Stomach (tissue), 9 donors: ENCODE results near the gene CRYBG2. TPM values are rescaled to one million over a fixed set of nuclear protein-coding genes. Genes with fewer than 3 reads are reported as not detected.

Experiments used
- DNase-seq, 2 donors: peaks; one replicate each; pipeline versions ENCODE4 v3.0.0 to v3.0.0-alpha.2; 2013 to 2019
- H3K27ac ChIP-seq, 5 donors: fragments of 200-600 bp in 4 of 5; sonication (generic) in 4 of 5; one replicate each; pipeline ENCODE4 v1.5.1; 2013 to 2019; ENCODE audit warnings: mild to moderate bottlenecking in 1 of 5, moderate library complexity in 1 of 5
- H3K27me3 ChIP-seq, 3 donors: fragments of 200-600 bp; sonication (generic); one replicate each; pipeline ENCODE4 v1.5.1; 2017 to 2019; ENCODE audit warnings: mixed run types in 1 of 3
- H3K36me3 ChIP-seq, 4 donors: fragments of 200-600 bp; sonication (generic); 1 replicate in 3 of 4; 2 replicates in 1 of 4; pipeline ENCODE4 v1.5.1; 2016 to 2019
- H3K4me1 ChIP-seq, 4 donors: fragments of 200-600 bp; sonication (generic); one replicate each; pipeline ENCODE4 v1.5.1; 2016 to 2019
- H3K4me3 ChIP-seq, 4 donors: fragments of 200-600 bp; sonication (generic) in 3 of 4; one replicate each; pipeline ENCODE4 v1.5.1; 2016 to 2019; ENCODE audit warnings: mild to moderate bottlenecking in 1 of 4
- H3K9me3 ChIP-seq, 4 donors: fragments of 200-600 bp; sonication (generic); one replicate each; pipeline ENCODE4 v1.5.1; 2016 to 2019
- CTCF ChIP-seq, 7 experiments: fragments of 450-650 bp in 4 of 7; fragments of 200-600 bp in 3 of 7; sonication (generic) in 3 of 7; IDR thresholded peaks; one replicate each; pipeline ENCODE4 v1.5.1; 2016 to 2019; ENCODE audit warnings: antibody characterized with exemption in 7 of 7, control low read depth in 2 of 7, mild to moderate bottlenecking in 1 of 7
- EP300 ChIP-seq: sonication (generic); formaldehyde crosslinking; IDR thresholded peaks from one replicate; pipeline ENCODE4 v1.6.1; 2017; ENCODE audit warnings: antibody characterized with exemption
- POLR2A ChIP-seq, 4 donors: fragments of 450-650 bp; IDR thresholded peaks; one replicate each; pipeline ENCODE4 v1.6.1; 2016; ENCODE audit warnings: antibody characterized with exemption in 4 of 4, control low read depth in 2 of 4, mild to moderate bottlenecking in 1 of 4, moderate library complexity in 1 of 4
- POLR2AphosphoS5 ChIP-seq, 3 donors: sonication (generic); formaldehyde crosslinking; IDR thresholded peaks; one replicate each; pipeline ENCODE4 v1.6.1; 2016; ENCODE audit warnings: antibody characterized with exemption in 3 of 3
- WGBS, 5 donors: extraction: QIAGEN DNeasy Blood & Tissue Kit in 3 of 5; methylation state at CpG; one replicate each; pipeline versions ENCODE4 v1.1.5 to v1.1.7; 2013 to 2018; 5-methylcytosine and 5-hydroxymethylcytosine counted together
- intact Hi-C: fragments of 100-400 bp; cut with DNase I; formaldehyde crosslinking; loops from one replicate; pipeline ENCODE4 v1.15.1; 2023; ENCODE audit warnings: low total_unique reads
- polyA plus RNA-seq, 3 donors: library from polyadenylated mRNA; stranded (reverse); fragments of 200-250 nt; gene quantifications; one replicate each; pipeline ENCODE4 v1.2.3, GENCODE V29; 2013
- total RNA-seq, 5 donors: library from RNA; depleted of rRNA; stranded (reverse); fragments of >200 nt; gene quantifications; one replicate each; pipeline versions ENCODE4 v1.1.0 to v1.2.3, GENCODE V29; 2014 to 2016
- donor health status: healthy with polysubstance abuse.
- donor health status: Bipolar disorder and iron deficiency.
- donor health status: healthy.

Gene CRYBG2
- total and polyA plus RNA-seq, 8 donors: 0.15 to 66.8 (median 3.2) TPM

DNA sequence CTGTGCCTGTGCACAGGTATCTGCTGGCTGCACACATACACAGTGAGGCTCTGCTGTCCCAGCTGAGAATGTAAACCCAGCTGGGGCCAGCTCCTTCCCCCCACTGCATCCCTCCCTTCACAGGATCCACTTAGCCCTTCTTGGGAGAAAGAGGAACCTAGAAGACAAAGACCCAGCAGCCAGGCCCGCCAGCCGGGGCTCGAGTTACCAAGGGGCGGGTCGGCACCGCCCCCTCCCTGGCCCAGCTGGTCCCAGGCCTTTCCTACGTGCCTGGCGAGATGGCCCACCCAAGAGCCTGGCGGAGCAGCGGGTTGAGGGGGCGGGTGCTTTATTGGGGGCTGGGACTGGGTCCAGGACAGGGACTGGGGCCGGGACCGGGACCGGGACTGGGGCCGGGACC, 72.0 kb downstream of the CRYBG2 start:
- TF ChIP-seq EP300 (no peak), CTCF (IDR thresholded peaks at IDR 0.05) (no peak), POLR2AphosphoS5 (IDR thresholded peaks at IDR 0.05) (no peak), POLR2A (IDR thresholded peaks at IDR 0.05) (no peak)
- intact Hi-C loops: no loop called here
- peak overlapping the region in 4 of 5 donors; percentile 93 to 100 (median 98) for H3K27ac ChIP-seq
- WGBS, 5 donors: 44 to 56% (median 50%) methylated on average over 9 to 15 of the region's 15 CpGs
- H3K4me3 ChIP-seq: peak overlapping the region in 2 of 4 donors; percentile 65 to 72
- no peaks in the 10 kb centered on the region for H3K9me3 ChIP-seq
- peaks cover 0 to 20% (median 11%) of the 10 kb centered on the region in 4 donors for H3K36me3 ChIP-seq
- DNase-seq: peak in 1 of 2 donors; percentile 76
- no peaks in the 10 kb centered on the region for H3K27me3 ChIP-seq
- peaks cover 62 to 92% (median 78%) of the 10 kb centered on the region in 4 donors for H3K4me1 ChIP-seq

- Histone ChIP-seq H3K27me3 (no peaks in the 10 kb centered on the region), H3K36me3 (peaks cover 0 to 20% (median 11%) of the 10 kb centered on the region in 4 donors), H3K4me3 (peak overlapping the region; percentile 65 to 89 (median 70)), H3K27ac (peak overlapping the region; percentile 93 to 100 (median 98)), H3K9me3 (no peaks in the 10 kb centered on the region), H3K4me1 (peaks cover 69 to 92% (median 83%) of the 10 kb centered on the region in 4 donors)
- DNase-seq: peak in 1 of 2 donors; percentile 13
- WGBS, 5 donors: 86 to 96% (median 93%) methylated on average over 5 of the region's 5 CpGs
- intact Hi-C loops: no loop called here
- TF ChIP-seq POLR2AphosphoS5 (IDR thresholded peaks at IDR 0.05) (no peak), POLR2A (IDR thresholded peaks at IDR 0.05) (no peak), EP300 (no peak), CTCF (IDR thresholded peaks at IDR 0.05) (no peak)
These were observed 72.6 kb downstream of the CRYBG2 start for GRCh38 chr1:26281091-26281958.

DNA sequence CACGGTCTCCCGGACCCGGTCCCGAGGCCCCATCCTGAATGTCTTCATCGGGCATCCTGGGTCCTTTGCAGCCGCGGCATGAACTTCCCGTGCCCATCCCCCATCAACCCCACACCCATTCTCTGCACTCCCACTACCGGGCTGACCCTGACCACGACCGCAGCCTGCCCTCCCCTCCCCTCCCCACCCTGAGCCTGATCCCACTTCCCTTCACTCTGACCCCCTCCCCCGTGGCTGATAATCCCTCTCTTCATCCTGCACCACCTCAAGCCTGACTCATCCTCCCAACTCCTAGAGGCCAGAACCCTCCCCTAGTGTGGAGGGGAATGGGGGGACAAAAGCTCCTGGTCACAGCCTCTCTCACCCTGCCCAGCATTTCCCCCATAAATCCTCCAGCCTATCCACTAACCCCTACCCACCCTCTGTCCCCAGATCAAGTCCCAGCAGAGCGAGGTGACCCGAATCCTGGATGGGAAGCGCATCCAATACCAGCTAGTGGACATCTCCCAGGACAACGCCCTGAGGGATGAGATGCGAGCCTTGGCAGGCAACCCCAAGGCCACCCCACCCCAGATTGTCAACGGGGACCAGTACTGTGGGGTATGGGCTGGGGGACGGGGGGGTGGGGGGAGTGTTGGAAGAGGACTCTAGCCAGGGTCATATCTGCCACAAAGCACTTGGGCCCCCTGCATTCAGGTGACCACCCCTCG, 73.4 kb downstream of the CRYBG2 start:
- intact Hi-C loops: no loop called here
- peak in 1 of 2 donors; percentile 27 for DNase-seq
- Histone ChIP-seq H3K9me3 (no peaks in the 10 kb centered on the region), H3K4me3 (peak overlapping the region; percentile 65 to 89 (median 70)), H3K27me3 (no peaks in the 10 kb centered on the region), H3K4me1 (peaks cover 76 to 92% (median 86%) of the 10 kb centered on the region in 4 donors), H3K27ac (peak overlapping the region; percentile 93 to 100 (median 98)), H3K36me3 (peaks cover 0 to 20% (median 11%) of the 10 kb centered on the region in 4 donors)
- WGBS, 5 donors: 29 to 41% (median 30%) methylated on average over 15 to 20 of the region's 20 CpGs
- no peak for TF ChIP-seq POLR2AphosphoS5 (IDR thresholded peaks at IDR 0.05)
- TF ChIP-seq POLR2A (IDR thresholded peaks at IDR 0.05): no peak
- no peak for TF ChIP-seq EP300
- TF ChIP-seq CTCF (IDR thresholded peaks at IDR 0.05): no peak
